ENCODE results near the gene BMPR1A. TPM values are rescaled to one million over a fixed set of nuclear protein-coding genes. Genes with fewer than 3 reads are reported as not detected.

BMPR1A gene
- total and polyA plus RNA-seq, 10 of the 15 experiments (the other 5 are each of a cell fraction or from before 2014, with no cell fraction given), result 2.3 to 22.7 (median 13.1) TPM

DNA sequence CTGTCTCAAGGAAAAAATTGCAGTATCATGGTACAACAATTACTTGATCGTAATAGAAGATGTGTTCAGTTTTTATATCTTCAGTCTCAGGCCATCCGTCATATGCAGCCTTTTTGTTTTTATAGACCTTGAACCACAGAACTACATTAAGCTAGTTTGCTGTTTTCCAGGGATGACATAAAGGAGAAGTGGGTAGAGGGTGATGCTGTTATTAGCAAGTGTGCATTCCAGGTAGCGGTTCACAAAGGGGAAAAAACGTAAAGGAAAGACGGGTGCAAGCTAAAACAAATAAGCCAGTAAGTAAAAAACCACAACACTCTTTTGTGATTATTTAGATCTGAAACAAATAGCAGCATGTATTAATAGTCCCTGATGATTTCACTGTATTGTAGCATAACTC lies 71.7 kb downstream of the BMPR1A start (continued):
- TF ChIP-seq HSF1 (IDR thresholded peaks at IDR 0.05; ENCODE audit: low read depth, low read length), result no peak
- TF ChIP-seq PRDM15 (CRISPR knock-in tag; IDR thresholded peaks at IDR 0.05), result no peak
- peak; percentile 51; the same call in 1 of the 2 replicates for TF ChIP-seq SPI1 (IDR thresholded peaks at IDR 0.05; ENCODE audit: borderline replicate concordance, insufficient read depth, low read depth, low read length)
- no peak for TF ChIP-seq NRF1 (conservative IDR thresholded peaks at IDR 0.05; ENCODE audit: low read depth, low read length)
- TF ChIP-seq EED (IDR thresholded peaks at IDR 0.05; ENCODE audit: low read depth), result 0 out of 2 replicates have a peak, but pooled peaks have one; percentile 14

DNA sequence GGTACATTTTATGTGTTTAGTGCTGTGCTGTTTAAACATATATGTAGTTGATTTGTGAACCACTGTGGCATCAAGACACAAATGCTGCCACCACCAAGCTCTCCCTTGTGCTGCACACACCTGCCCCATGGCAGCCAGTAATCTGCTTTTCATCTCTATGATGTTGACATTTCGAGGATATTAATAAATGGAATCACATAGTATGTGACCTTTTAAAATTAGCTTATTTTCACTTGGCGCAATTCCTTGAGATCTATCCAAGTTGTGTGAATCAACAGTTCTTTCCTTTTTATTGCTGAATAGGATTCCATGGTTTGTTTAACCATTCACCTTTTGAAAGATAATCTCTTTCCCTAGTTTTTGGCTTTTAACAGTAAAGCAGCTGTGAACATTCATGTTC lies 73.1 kb downstream of the BMPR1A start:
- Histone ChIP-seq H3K27me3 (replicated peaks in 1 of 2; ENCODE audit: control insufficient read depth in 2 of 2, insufficient read depth in 2 of 2, low read length in 1 of 2) (no peaks in the 10 kb centered on the region), H3K9ac (ENCODE audit: control insufficient read depth, insufficient read depth, low read length) (no peak overlapping the region), H3K4me1 (ENCODE audit: control insufficient read depth, insufficient read depth, low read length) (no peaks in the 10 kb centered on the region), H3K36me3 (ENCODE audit: control insufficient read depth in 2 of 2, insufficient read depth in 2 of 2, low read length in 1 of 2) (no peaks in the 10 kb centered on the region), H3K27ac (ENCODE audit: control insufficient read depth, insufficient read depth) (no peak overlapping the region), H3K9me3 (replicated peaks; ENCODE audit: control insufficient read depth, insufficient read depth, low read length) (no peaks in the 10 kb centered on the region), H4K20me1 (ENCODE audit: control insufficient read depth, insufficient read depth) (no peaks in the 10 kb centered on the region), H3K4me2 (ENCODE audit: control insufficient read depth, insufficient read depth) (no peak overlapping the region), H3K79me2 (ENCODE audit: control insufficient read depth, insufficient read depth, low read length) (peaks cover 4% of the 10 kb centered on the region), H2AFZ (ENCODE audit: control insufficient read depth, low read depth, low read length) (no peak overlapping the region), H3K4me3 (no peak overlapping the region)
- DNase-seq (ENCODE audit: low read depth, low spot score), result no peak
- ATAC-seq, result no peak
- no peak for FAIRE-seq
- CTCF ChIA-PET, result interaction anchor here (2.0 kb wide), 1 partner anchor 141 kb away, joined by 5 read pairs; no protein-coding TSS in a partner anchor
- in situ Hi-C loops (cut with MboI), result no loop called here
- POLR2A ChIA-PET, result no interaction called here
- WGBS (ENCODE audit: insufficient coverage, insufficient replicate concordance, low lambda C conversion rate, missing lambda C conversion rate), result 73% methylated on average over 2 of the region's 2 CpGs
- no TSS peak for BruUV-seq (replicated peaks)
- intact Hi-C loops (cut with micrococcal nuclease; ENCODE audit: unreplicated experiment), result no loop called here
- SMC1A ChIA-PET (ENCODE audit: uncharacterized antibody, unreplicated experiment), result interaction anchor here (0.5 to 1.6 kb wide), 2 partner anchors 9 to 103 kb away, joined by 3 to 5 read pairs; no protein-coding TSS in a partner anchor
- RAD21 ChIA-PET (ENCODE audit: unreplicated experiment), result no interaction called here
- TF ChIP-seq YY1 (IDR thresholded peaks at IDR 0.05; ENCODE audit: low read depth, low read length), result no peak
- no peak for TF ChIP-seq BCL11A (IDR thresholded peaks at IDR 0.05; ENCODE audit: low read depth, low read length)
- TF ChIP-seq, protein P1, sequence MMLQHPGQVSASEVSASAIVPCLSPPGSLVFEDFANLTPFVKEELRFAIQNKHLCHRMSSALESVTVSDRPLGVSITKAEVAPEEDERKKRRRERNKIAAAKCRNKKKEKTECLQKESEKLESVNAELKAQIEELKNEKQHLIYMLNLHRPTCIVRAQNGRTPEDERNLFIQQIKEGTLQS (IDR thresholded peaks at IDR 0.05; ENCODE audit: borderline replicate concordance, extremely low read depth, low read depth, low read length), result no peak

Data from GM12878 (cell line).